Mesenchymal stem cell (in vitro differentiated cells and primary cell): ENCODE results near the gene SCN3B.

Experiments
- DNase-seq: peaks from one replicate; pipeline ENCODE4 v3.0.0-alpha.2; 2013
- H2AFZ ChIP-seq: one replicate; pipeline ENCODE4 v1.6.1; 2013; ENCODE audit warnings: low read depth, mild to moderate bottlenecking, control low read depth, inconsistent platforms, low read length, moderate library complexity
- H2AK5ac ChIP-seq: 2 replicates; pipeline ENCODE4 v1.6.1; 2013; ENCODE audit warnings: low read length, moderate library complexity, mild to moderate bottlenecking, inconsistent platforms; ENCODE audit not compliant: severe bottlenecking
- H2BK120ac ChIP-seq: one replicate; pipeline ENCODE4 v1.6.1; 2013; ENCODE audit warnings: low read depth, mild to moderate bottlenecking, inconsistent platforms, low read length, moderate library complexity
- H2BK12ac ChIP-seq, 2 experiments: one replicate each; pipeline ENCODE4 v1.6.1; 2013; ENCODE audit warnings: inconsistent platforms in 2 of 2, low read length in 2 of 2, mild to moderate bottlenecking in 2 of 2, moderate library complexity in 2 of 2, control low read depth in 1 of 2
- H2BK15ac ChIP-seq: one replicate; pipeline ENCODE4 v1.6.1; 2013; ENCODE audit warnings: mild to moderate bottlenecking, low read depth, inconsistent platforms; ENCODE audit not compliant: poor library complexity, severe bottlenecking
- H2BK5ac ChIP-seq: 2 replicates; pipeline ENCODE4 v1.6.1; 2013; ENCODE audit warnings: low read depth, mild to moderate bottlenecking, low read length, control low read depth, inconsistent platforms; ENCODE audit not compliant: poor library complexity, severe bottlenecking
- H3K14ac ChIP-seq, 2 experiments: one replicate each; pipeline ENCODE4 v1.6.1; 2013; ENCODE audit warnings: inconsistent platforms in 2 of 2, low read length in 2 of 2, control low read depth in 1 of 2, mild to moderate bottlenecking in 1 of 2, moderate library complexity in 1 of 2
- H3K18ac ChIP-seq, 2 experiments: one replicate each; pipeline ENCODE4 v1.6.1; 2013; ENCODE audit warnings: inconsistent platforms in 2 of 2, low read length in 2 of 2, control low read depth in 1 of 2, low read depth in 1 of 2, mild to moderate bottlenecking in 1 of 2
- H3K23ac ChIP-seq, 2 experiments: one replicate each; pipeline ENCODE4 v1.6.1; 2013; ENCODE audit warnings: inconsistent platforms in 2 of 2, low read length in 2 of 2, mild to moderate bottlenecking in 2 of 2, moderate library complexity in 2 of 2, control low read depth in 1 of 2
- H3K27ac ChIP-seq: 2 replicates; pipeline ENCODE4 v1.5.1; 2013; ENCODE audit warnings: mild to moderate bottlenecking, moderate library complexity, low read length, control low read depth, inconsistent platforms; ENCODE audit not compliant: poor library complexity, severe bottlenecking
- H3K27me3 ChIP-seq, 2 experiments: 2 replicates each; pipeline versions ENCODE4 v1.6.1 to v1.7.0; 2013; ENCODE audit warnings: low read length in 2 of 2, mild to moderate bottlenecking in 2 of 2, moderate library complexity in 2 of 2, control low read depth in 1 of 2, inconsistent platforms in 1 of 2; ENCODE audit not compliant: control insufficient read depth in 1 of 2, insufficient read depth in 1 of 2
- H3K36me3 ChIP-seq, 2 experiments: 2 replicates each; pipeline versions ENCODE4 v1.6.1 to v1.7.0; 2013; ENCODE audit warnings: low read length in 2 of 2, control low read depth in 1 of 2, inconsistent platforms in 1 of 2, low read depth in 1 of 2, mild to moderate bottlenecking in 1 of 2; ENCODE audit not compliant: insufficient read depth in 2 of 2, control insufficient read depth in 1 of 2
- H3K4ac ChIP-seq, 2 experiments: one replicate each; pipeline ENCODE4 v1.6.1; 2013; ENCODE audit warnings: inconsistent platforms in 2 of 2, low read length in 2 of 2, mild to moderate bottlenecking in 2 of 2, moderate library complexity in 2 of 2, control low read depth in 1 of 2, low read depth in 1 of 2
- H3K4me1 ChIP-seq: 2 replicates; pipeline ENCODE4 v1.6.1; 2013; ENCODE audit warnings: low read depth, low read length, control low read depth; ENCODE audit not compliant: control insufficient read depth, insufficient read depth
- H3K4me2 ChIP-seq: 2 replicates; pipeline ENCODE4 v1.6.1; 2013; ENCODE audit warnings: low read length, mild to moderate bottlenecking, inconsistent platforms; ENCODE audit not compliant: poor library complexity, severe bottlenecking
- H3K4me3 ChIP-seq, 2 experiments: 2 replicates each; pipeline versions ENCODE4 v1.5.1 to v1.7.0; 2013; ENCODE audit warnings: low read length in 2 of 2, mild to moderate bottlenecking in 2 of 2, control low read depth in 1 of 2, low read depth in 1 of 2; ENCODE audit not compliant: insufficient read depth in 1 of 2
- H3K79me1 ChIP-seq: replicated peaks from 2 replicates; pipeline ENCODE4 v1.6.1; 2013; ENCODE audit warnings: mild to moderate bottlenecking, control low read depth, low read length, inconsistent platforms; ENCODE audit not compliant: poor library complexity, severe bottlenecking
- H3K9ac ChIP-seq: 2 replicates; pipeline ENCODE4 v1.7.0; 2013; ENCODE audit warnings: mild to moderate bottlenecking, low read length, moderate library complexity
- H3K9me3 ChIP-seq: 2 replicates; pipeline ENCODE4 v1.7.0; 2013; ENCODE audit warnings: mild to moderate bottlenecking, low read length; ENCODE audit not compliant: control insufficient read depth
- H4K8ac ChIP-seq: one replicate; pipeline ENCODE4 v1.6.1; 2013; ENCODE audit warnings: inconsistent platforms, mild to moderate bottlenecking, low read length, moderate library complexity
- H4K91ac ChIP-seq: one replicate; pipeline ENCODE4 v1.6.1; 2013; ENCODE audit warnings: mild to moderate bottlenecking, low read length, inconsistent platforms
- WGBS: methylation state at CpG from one replicate; pipeline ENCODE4 v1.1.7; 2013; ENCODE audit warnings: mixed read lengths; 5-methylcytosine and 5-hydroxymethylcytosine counted together

The SCN3B gene

DNA sequence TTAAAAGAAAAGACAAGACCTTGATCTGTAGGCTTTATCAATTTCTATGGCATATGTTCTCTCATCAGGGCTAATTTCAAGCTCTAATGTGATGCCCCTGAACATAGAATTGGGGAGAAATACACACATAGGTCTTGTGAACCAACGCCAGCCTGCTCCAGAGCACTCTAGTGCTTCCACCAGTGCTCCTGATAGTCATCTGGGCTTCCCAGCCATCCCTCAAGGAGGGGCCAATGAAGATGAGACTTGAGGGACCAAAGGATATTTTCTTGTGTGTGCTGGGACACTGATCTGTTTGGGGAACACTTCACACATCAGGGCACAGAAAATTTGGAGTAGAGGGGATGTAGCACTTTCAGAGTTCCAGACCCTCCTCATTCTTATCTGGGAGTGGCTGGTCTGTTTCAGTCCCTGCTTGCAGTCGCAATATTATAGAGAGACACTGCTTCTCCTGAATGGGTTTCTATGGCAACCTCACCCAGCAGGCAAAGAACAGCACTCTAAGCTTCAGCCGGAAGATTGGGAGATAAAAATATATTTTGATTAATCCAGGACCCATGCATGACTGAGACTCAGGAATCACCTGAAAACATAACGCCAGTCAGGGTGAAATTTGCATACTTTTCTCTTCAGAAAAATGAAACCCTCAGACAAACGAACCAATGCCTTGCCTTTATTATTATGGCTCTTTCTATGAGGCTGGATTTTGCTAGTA is 28.4 kb upstream of the SCN3B start:
- H4K8ac ChIP-seq, result no peak overlapping the region
- H2AFZ ChIP-seq, result no peak overlapping the region
- no peak overlapping the region for H3K14ac ChIP-seq
- no peak overlapping the region for H2AK5ac ChIP-seq
- H3K79me1 ChIP-seq, result no peaks in the 10 kb centered on the region
- H3K23ac ChIP-seq, result no peak overlapping the region
- no peak for DNase-seq
- WGBS, result 69% methylated on average over 5 of the region's 5 CpGs
- H3K9ac ChIP-seq, result no peak overlapping the region
- H4K91ac ChIP-seq, result no peak overlapping the region
- H3K4me3 ChIP-seq, result no peak overlapping the region
- no peak overlapping the region for H3K4ac ChIP-seq
- H2BK12ac ChIP-seq, result no peak overlapping the region
- no peak overlapping the region for H2BK120ac ChIP-seq
- H3K4me1 ChIP-seq, result no peaks in the 10 kb centered on the region
- H3K27me3 ChIP-seq, result peaks cover 0 to 56% of the 10 kb centered on the region in 2 experiments
- no peaks in the 10 kb centered on the region for H3K36me3 ChIP-seq
- no peak overlapping the region for H3K18ac ChIP-seq
- H2BK15ac ChIP-seq, result no peak overlapping the region
- H3K4me2 ChIP-seq, result no peak overlapping the region
- H2BK5ac ChIP-seq, result no peak overlapping the region
- no peak overlapping the region for H3K27ac ChIP-seq
- no peaks in the 10 kb centered on the region for H3K9me3 ChIP-seq

GRCh38 chr11:123681030-123681429 is 26.6 kb upstream of the SCN3B start:
- H2AK5ac ChIP-seq, result no peak overlapping the region
- H3K14ac ChIP-seq, result no peak overlapping the region
- no peaks in the 10 kb centered on the region for H3K4me1 ChIP-seq
- H3K27ac ChIP-seq, result no peak overlapping the region
- no peak overlapping the region for H4K8ac ChIP-seq
- no peak overlapping the region for H2BK120ac ChIP-seq
- no peak overlapping the region for H4K91ac ChIP-seq
- no peak overlapping the region for H2BK5ac ChIP-seq
- peaks cover 0 to 41% of the 10 kb centered on the region in 2 experiments for H3K27me3 ChIP-seq
- no peak overlapping the region for H3K4me3 ChIP-seq
- no peak overlapping the region for H2AFZ ChIP-seq
- no peak for DNase-seq
- no peak overlapping the region for H3K18ac ChIP-seq
- no peaks in the 10 kb centered on the region for H3K79me1 ChIP-seq
- no peak overlapping the region for H3K4me2 ChIP-seq
- no peaks in the 10 kb centered on the region for H3K9me3 ChIP-seq
- no peak overlapping the region for H2BK12ac ChIP-seq
- WGBS, result no CpG with 5 or more reads among the region's 2 CpGs
- no peak overlapping the region for H2BK15ac ChIP-seq
- no peaks in the 10 kb centered on the region for H3K36me3 ChIP-seq
- H3K9ac ChIP-seq, result no peak overlapping the region
- no peak overlapping the region for H3K23ac ChIP-seq
- H3K4ac ChIP-seq, result no peak overlapping the region

- no peak overlapping the region for H3K4ac ChIP-seq
- H2BK5ac ChIP-seq, result no peak overlapping the region
- H3K4me2 ChIP-seq, result no peak overlapping the region
- H2BK12ac ChIP-seq, result no peak overlapping the region
- H2AFZ ChIP-seq, result no peak overlapping the region
- no peak overlapping the region for H3K27ac ChIP-seq
- peaks cover 0 to 31% of the 10 kb centered on the region in 2 experiments for H3K27me3 ChIP-seq
- H2AK5ac ChIP-seq, result no peak overlapping the region
- H2BK120ac ChIP-seq, result no peak overlapping the region
- no peak overlapping the region for H3K14ac ChIP-seq
- no peak overlapping the region for H3K4me3 ChIP-seq
- H2BK15ac ChIP-seq, result no peak overlapping the region
- H3K23ac ChIP-seq, result no peak overlapping the region
- H3K9me3 ChIP-seq, result peaks cover 2% of the 10 kb centered on the region
- no peak overlapping the region for H3K9ac ChIP-seq
- H3K79me1 ChIP-seq, result no peaks in the 10 kb centered on the region
- H4K8ac ChIP-seq, result no peak overlapping the region
- no peak for DNase-seq
- H3K4me1 ChIP-seq, result no peaks in the 10 kb centered on the region
- no peak overlapping the region for H4K91ac ChIP-seq
- WGBS, result 89% methylated on average over 2 of the region's 2 CpGs
- no peaks in the 10 kb centered on the region for H3K36me3 ChIP-seq
- H3K18ac ChIP-seq, result no peak overlapping the region
Observed at GRCh38 chr11:123678246-123678645, 23.8 kb upstream of the SCN3B start.

GRCh38 chr11:123677510-123677909 is 23.1 kb upstream of the SCN3B start:
- Histone ChIP-seq H4K8ac (no peak overlapping the region), H2BK12ac (no peak overlapping the region), H4K91ac (no peak overlapping the region), H2AFZ (no peak overlapping the region), H3K27ac (no peak overlapping the region), H2BK5ac (no peak overlapping the region), H3K4ac (no peak overlapping the region), H3K27me3 (peaks cover 0 to 24% of the 10 kb centered on the region in 2 experiments), H3K14ac (no peak overlapping the region), H3K23ac (no peak overlapping the region), H3K4me3 (no peak overlapping the region), H3K4me1 (no peaks in the 10 kb centered on the region), H2AK5ac (no peak overlapping the region), H2BK120ac (no peak overlapping the region), H3K18ac (no peak overlapping the region), H3K4me2 (no peak overlapping the region), H3K79me1 (no peaks in the 10 kb centered on the region), H3K36me3 (no peaks in the 10 kb centered on the region), H3K9ac (no peak overlapping the region), H2BK15ac (no peak overlapping the region), H3K9me3 (peaks cover 2% of the 10 kb centered on the region)
- 80% methylated on average over 1 of the region's 2 CpGs for WGBS
- DNase-seq, result no peak
